GM12801 (cell line): Measurements from ENCODE around the gene KRT26.

ENCODE experiments used
- TF ChIP-seq, protein P1 (sequence below): IDR thresholded peaks from one replicate; pipeline ENCODE4 v1.5.1; 2011; ENCODE audit warnings: control low read depth; ENCODE audit not compliant: insufficient read length; ENCODE audit errors: extremely low read depth

KRT26 gene

DNA sequence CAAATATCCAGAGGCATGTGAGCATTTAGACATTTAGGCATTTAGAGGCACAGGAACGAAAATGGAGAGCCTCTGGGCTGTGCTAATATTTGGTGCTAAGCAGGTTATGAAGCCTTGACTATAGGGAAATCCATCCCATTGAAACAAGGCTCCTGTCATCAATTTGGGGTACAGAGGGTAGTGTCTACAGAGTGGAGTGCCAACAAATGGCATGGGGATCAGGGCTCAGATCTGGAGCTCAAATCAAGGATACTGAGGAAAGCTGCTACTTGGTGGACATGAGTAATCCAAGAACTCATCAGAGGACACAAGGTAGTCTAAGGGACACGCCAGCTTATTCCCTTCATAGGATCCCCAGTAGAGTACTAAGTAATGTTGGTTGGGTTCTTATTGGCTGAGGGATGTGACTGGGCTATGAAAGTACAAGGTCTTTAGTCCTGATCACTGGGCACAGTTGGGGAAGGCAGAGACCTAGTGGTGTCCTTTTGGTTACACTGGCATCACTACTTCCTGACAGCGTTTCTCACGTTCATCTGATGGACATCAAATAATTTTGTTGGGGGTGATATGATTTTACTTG lies 45.2 kb upstream of the KRT26 start:
- TF ChIP-seq, protein P1, sequence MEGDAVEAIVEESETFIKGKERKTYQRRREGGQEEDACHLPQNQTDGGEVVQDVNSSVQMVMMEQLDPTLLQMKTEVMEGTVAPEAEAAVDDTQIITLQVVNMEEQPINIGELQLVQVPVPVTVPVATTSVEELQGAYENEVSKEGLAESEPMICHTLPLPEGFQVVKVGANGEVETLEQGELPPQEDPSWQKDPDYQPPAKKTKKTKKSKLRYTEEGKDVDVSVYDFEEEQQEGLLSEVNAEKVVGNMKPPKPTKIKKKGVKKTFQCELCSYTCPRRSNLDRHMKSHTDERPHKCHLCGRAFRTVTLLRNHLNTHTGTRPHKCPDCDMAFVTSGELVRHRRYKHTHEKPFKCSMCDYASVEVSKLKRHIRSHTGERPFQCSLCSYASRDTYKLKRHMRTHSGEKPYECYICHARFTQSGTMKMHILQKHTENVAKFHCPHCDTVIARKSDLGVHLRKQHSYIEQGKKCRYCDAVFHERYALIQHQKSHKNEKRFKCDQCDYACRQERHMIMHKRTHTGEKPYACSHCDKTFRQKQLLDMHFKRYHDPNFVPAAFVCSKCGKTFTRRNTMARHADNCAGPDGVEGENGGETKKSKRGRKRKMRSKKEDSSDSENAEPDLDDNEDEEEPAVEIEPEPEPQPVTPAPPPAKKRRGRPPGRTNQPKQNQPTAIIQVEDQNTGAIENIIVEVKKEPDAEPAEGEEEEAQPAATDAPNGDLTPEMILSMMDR = no peak

DNA sequence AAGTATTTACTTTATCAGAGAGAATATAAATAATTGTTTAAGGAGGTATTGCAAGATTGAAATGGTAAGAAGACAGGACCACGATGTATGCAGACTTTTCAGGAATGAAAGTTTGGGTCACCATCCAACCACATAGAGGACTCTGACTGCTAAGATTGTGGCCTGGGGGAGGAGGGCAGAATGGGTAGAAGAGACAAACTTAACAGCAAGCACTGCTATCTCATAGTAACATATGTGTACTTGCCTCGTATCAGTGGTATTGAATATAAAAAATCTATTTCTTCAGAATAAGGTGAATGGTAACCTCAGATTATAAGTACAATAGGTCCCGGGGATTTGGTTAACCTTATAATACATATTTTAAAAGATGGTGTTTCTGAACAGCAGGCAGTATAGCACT lies 44.6 kb upstream of the KRT26 start:
- TF ChIP-seq, protein P1 = no peak

GRCh38 chr17:40815381-40815780 lies 43.4 kb upstream of the KRT26 start:
- TF ChIP-seq, protein P1 = no peak

GRCh38 chr17:40813804-40814203 lies 41.8 kb upstream of the KRT26 start:
- TF ChIP-seq, protein P1 = no peak

DNA sequence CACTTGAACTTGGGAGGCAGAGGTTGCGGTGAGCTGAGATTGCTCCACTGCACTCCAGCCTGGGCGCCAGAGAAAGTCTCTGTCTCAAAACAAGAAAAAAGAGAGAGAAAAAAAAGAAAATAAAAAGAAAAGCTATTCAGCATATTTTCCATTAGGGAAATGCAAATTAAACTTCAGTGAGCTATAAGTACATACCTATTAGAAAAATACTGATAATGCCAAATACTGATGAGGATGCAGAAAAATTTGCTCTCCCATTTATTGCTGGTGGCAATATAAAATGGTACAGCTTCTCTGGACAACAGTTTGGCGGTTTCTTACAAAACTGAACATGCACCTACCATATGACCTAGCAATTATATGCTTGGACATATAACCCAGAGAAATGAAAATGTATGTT lies 40.6 kb upstream of the KRT26 start:
- TF ChIP-seq, protein P1 = no peak

DNA sequence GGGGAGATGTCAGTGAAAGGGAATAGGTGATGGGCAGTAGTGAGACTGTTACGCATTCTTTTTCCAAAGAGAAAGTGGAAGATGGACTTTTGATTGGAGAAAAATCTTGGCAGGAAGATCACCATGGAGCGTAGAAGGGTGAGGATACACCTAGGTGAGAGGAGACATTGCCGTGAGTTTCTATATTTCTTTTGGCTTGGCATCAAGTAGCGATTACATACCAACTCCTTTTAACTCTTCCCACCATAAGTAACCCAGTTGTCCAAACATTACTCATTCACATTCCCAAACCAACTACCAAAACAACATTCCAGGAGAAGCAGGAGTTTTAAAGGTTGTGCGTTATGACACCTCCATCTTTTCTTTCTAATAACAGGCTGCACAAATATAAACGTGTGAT lies 38.5 kb upstream of the KRT26 start:
- TF ChIP-seq, protein P1 = no peak

GRCh38 chr17:40809721-40810421 lies 37.9 kb upstream of the KRT26 start:
- TF ChIP-seq, protein P1 = no peak

DNA sequence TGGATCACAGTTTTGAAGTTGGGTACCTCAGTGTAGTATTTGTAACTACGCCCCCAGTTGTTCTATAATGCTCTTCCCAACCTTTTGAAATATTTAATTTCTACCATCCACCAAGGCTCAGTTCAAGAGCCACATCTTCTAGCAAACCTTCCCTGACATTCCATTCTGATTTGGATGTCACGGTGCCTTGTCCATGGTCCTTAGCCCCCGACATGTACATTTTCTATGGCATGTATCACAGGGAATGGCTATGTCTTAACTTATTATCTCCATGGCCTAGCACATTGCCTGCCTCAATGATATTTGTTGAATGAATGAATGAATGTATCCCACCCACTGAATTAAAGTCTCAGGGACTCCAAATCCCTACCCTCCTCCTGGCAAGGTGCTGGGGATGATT lies 34.1 kb upstream of the KRT26 start:
- TF ChIP-seq, protein P1 = no peak
